ENCODE results near the gene BMPR1A.
A peak's percentile ranks its signal among the peaks of the same experiment; 100 is the strongest.
"Not testable (repeated sequence)": the region's sequence is repeated elsewhere in the genome, so short reads cannot be mapped to it uniquely, and the experiment has no call there.

The BMPR1A gene

GRCh38 chr10:86944031-86944419, 187.6 kb downstream of the BMPR1A start:
- H3K4me3 ChIP-seq (replicated peaks; ENCODE audit: low read depth, low read length) = no peak overlapping the region
- TF ChIP-seq CTCF (IDR thresholded peaks at IDR 0.05; ENCODE audit: low read depth, low read length, missing control alignments) = no peak

GRCh38 chr10:86944471-86944870, 188.1 kb downstream of the BMPR1A start:
- DNase-seq (ENCODE audit: extremely low read depth, low read depth) = no peak
- H3K4me3 ChIP-seq (replicated peaks; ENCODE audit: low read depth, low read length) = no peak overlapping the region
- no peak for TF ChIP-seq CTCF (IDR thresholded peaks at IDR 0.05; ENCODE audit: low read depth, low read length, missing control alignments)

More at GRCh38 chr10:86944031-86944419, 187.6 kb downstream of the BMPR1A start:
- DNase-seq (ENCODE audit: extremely low read depth, low read depth) = no peak

DNA sequence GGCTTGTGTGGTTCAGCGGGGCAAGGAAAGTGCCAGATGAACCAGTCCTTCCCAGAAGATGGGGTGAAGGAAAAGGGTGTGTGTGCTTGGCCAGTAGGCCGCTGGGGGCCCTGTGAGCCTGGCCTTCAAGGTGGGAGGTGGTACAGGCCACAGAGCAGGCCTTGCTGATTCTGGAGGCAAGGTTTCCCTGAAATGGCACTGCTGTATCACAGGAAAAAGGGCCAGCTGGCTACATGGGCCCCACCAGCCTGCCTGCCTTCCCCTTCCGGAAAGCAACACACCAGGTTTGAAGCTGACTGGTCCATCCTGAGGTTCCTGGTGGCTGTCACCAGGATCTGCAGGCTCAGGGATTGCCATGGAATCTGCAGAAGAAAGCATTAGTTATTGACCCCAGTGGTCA, 188.5 kb downstream of the BMPR1A start:
- no peak overlapping the region for H3K4me3 ChIP-seq (replicated peaks; ENCODE audit: low read depth, low read length)
- DNase-seq (ENCODE audit: extremely low read depth, low read depth) = no peak
- TF ChIP-seq CTCF (IDR thresholded peaks at IDR 0.05; ENCODE audit: low read depth, low read length, missing control alignments) = no peak

- DNase-seq (ENCODE audit: extremely low read depth, low read depth) = no peak
- H3K4me3 ChIP-seq (replicated peaks; ENCODE audit: low read depth, low read length) = no peak overlapping the region
- TF ChIP-seq CTCF (IDR thresholded peaks at IDR 0.05; ENCODE audit: low read depth, low read length, missing control alignments) = peak; percentile 54
Measured at GRCh38 chr10:86945361-86946212, 189.2 kb downstream of the BMPR1A start.

DNA sequence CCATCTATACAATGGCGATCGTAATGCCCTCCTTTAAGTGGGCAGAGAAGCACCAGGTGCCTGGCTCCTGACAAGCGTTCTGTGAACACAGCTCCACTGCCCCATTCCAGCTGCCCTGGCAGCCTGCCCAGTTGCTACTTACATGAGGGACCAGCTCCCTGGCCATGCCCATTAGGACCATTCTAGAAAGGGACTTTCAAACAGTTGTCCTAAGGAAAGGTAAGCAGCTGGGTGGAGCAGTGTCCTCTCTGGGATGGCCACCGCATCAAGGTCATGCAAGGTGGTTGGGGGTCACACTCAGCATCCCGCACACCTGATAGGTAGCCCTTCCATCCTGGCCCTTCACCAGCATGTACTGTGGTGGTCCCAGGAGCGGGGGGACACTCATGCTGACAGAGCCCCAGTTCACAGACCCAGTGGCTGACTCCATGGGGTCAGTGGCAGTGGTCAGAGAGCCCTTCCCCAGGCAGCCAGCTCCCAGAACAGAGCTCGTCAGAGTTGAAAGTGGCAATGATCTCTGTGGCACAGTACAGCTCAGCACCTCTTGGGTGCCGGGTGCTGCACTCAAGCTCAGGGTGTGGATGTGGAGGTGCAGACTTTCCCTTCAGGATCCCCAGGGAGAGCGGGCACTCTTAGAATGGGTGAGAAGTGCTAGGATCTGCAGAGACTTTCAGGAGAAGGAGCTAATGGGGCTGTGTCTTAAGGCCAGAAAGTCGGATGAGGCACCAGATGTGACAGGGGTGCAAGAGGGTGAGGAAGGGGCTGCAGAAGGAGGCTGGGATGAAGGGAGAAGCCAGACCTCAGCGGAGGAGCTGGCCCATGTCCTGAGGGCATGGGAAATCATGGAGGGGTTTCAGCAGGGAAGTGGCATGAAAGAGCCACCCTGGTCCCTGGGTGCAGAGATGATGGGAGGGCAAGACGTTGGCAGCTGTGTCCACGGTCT, 190.1 kb downstream of the BMPR1A start:
- no peak overlapping the region for H3K4me3 ChIP-seq (replicated peaks; ENCODE audit: low read depth, low read length)
- no peak for DNase-seq (ENCODE audit: extremely low read depth, low read depth)
- no peak for TF ChIP-seq CTCF (IDR thresholded peaks at IDR 0.05; ENCODE audit: low read depth, low read length, missing control alignments)

GRCh38 chr10:86947806-86948205, 191.4 kb downstream of the BMPR1A start:
- not testable (repeated sequence) for H3K4me3 ChIP-seq (replicated peaks; ENCODE audit: low read depth, low read length); DNase-seq (ENCODE audit: extremely low read depth, low read depth)

- H3K4me3 ChIP-seq (replicated peaks; ENCODE audit: low read depth, low read length) = no peak overlapping the region
- DNase-seq (ENCODE audit: extremely low read depth, low read depth) = no peak
- TF ChIP-seq CTCF (IDR thresholded peaks at IDR 0.05; ENCODE audit: low read depth, low read length, missing control alignments) = no peak
Measured at GRCh38 chr10:86950349-86950748, 193.9 kb downstream of the BMPR1A start.
